ENCODE data around the gene VWA8. TPM values are rescaled to one million over a fixed set of nuclear protein-coding genes. Genes with fewer than 3 reads are reported as not detected.
"Not testable (repeated sequence)": the region's sequence is repeated elsewhere in the genome, so short reads cannot be mapped to it uniquely, and the experiment has no call there.

VWA8 gene
- total RNA-seq, 1 donor from 2014 or later: 37.1 TPM

- no peak for DNase-seq (ENCODE audit: low spot score)
Measured at GRCh38 chr13:41966671-41967070, 5.8 kb upstream of the VWA8 start.

- no peak for DNase-seq (ENCODE audit: low spot score)
Measured at GRCh38 chr13:41962994-41963393, 2.1 kb upstream of the VWA8 start.

- no peak for DNase-seq (ENCODE audit: low spot score)
Measured at GRCh38 chr13:41961466-41961760, 504 bp upstream of the VWA8 start.

GRCh38 chr13:41960211-41960636 lies 685 bp downstream of the VWA8 start:
- no peak for DNase-seq (ENCODE audit: low spot score)

- no peak for DNase-seq (ENCODE audit: low spot score)
Measured at GRCh38 chr13:41956272-41956671, 4.6 kb downstream of the VWA8 start.

- peak; percentile 62 for DNase-seq (ENCODE audit: low spot score)
Measured at GRCh38 chr13:41955605-41956004, 5.3 kb downstream of the VWA8 start.

GRCh38 chr13:41954226-41954625 lies 6.7 kb downstream of the VWA8 start:
- no peak for DNase-seq (ENCODE audit: low spot score)

GRCh38 chr13:41952749-41953148 lies 8.2 kb downstream of the VWA8 start:
- no peak for DNase-seq (ENCODE audit: low spot score)

- not testable (repeated sequence) for DNase-seq (ENCODE audit: low spot score)
Measured at GRCh38 chr13:41949104-41949503, 11.8 kb downstream of the VWA8 start.

GRCh38 chr13:41945926-41946325 lies 15.0 kb downstream of the VWA8 start:
- no peak for DNase-seq (ENCODE audit: low spot score)

- no peak for DNase-seq (ENCODE audit: low spot score)
Measured at GRCh38 chr13:41944635-41945397, 16.1 kb downstream of the VWA8 start.

- no peak for DNase-seq (ENCODE audit: low spot score)
Measured at GRCh38 chr13:41944229-41944628, 16.7 kb downstream of the VWA8 start.

GRCh38 chr13:41942462-41943094 lies 18.3 kb downstream of the VWA8 start:
- no peak for DNase-seq (ENCODE audit: low spot score)

GRCh38 chr13:41941174-41941573 lies 19.7 kb downstream of the VWA8 start:
- DNase-seq (ENCODE audit: low spot score): no peak

- DNase-seq (ENCODE audit: low spot score): no peak
Measured at GRCh38 chr13:41939398-41939797, 21.5 kb downstream of the VWA8 start.

- DNase-seq (ENCODE audit: low spot score): no peak
Measured at GRCh38 chr13:41938918-41939317, 22.0 kb downstream of the VWA8 start.

- no peak for DNase-seq (ENCODE audit: low spot score)
Measured at GRCh38 chr13:41937388-41937787, 23.5 kb downstream of the VWA8 start.

GRCh38 chr13:41935501-41935900 lies 25.4 kb downstream of the VWA8 start:
- no peak for DNase-seq (ENCODE audit: low spot score)

GRCh38 chr13:41934994-41935393 lies 25.9 kb downstream of the VWA8 start:
- no peak for DNase-seq (ENCODE audit: low spot score)

- DNase-seq (ENCODE audit: low spot score): no peak
Measured at GRCh38 chr13:41934120-41934519, 26.8 kb downstream of the VWA8 start.

- no peak for DNase-seq (ENCODE audit: low spot score)
Measured at GRCh38 chr13:41931337-41931736, 29.6 kb downstream of the VWA8 start.

- DNase-seq (ENCODE audit: low spot score): no peak
Measured at GRCh38 chr13:41930154-41930553, 30.8 kb downstream of the VWA8 start.

- DNase-seq (ENCODE audit: low spot score): no peak
Measured at GRCh38 chr13:41928323-41928722, 32.6 kb downstream of the VWA8 start.

- no peak for DNase-seq (ENCODE audit: low spot score)
Measured at GRCh38 chr13:41925014-41925413, 35.9 kb downstream of the VWA8 start.

All from mucosa of gallbladder (tissue), 1 donor.